ENCODE results near the gene SOX15. TPM values are rescaled to one million over a fixed set of nuclear protein-coding genes. Genes with fewer than 3 reads are reported as not detected.

The SOX15 gene
- total RNA-seq, 6 donors from 2014 or later, result 0.63 to 1.5 (median 0.71) TPM; not detected in 3

DNA sequence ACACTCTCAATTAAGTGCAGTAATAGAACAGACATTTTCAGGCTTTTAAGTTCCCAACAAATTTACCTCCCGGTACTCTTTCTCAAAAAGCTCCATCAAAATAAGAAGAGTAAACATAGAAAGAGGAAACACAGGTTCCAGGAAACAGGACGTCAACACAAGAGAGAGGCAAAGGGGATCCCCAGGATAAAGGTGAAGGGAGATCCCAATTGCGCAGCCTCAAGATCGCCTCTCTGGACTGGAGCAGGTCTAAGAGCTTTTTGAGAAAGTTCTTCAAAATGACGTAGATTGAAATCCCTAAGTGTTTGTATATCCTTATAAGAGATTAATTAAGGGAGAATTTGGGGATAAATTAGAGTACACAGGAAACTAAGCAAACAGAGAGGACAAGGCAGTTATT is 28.7 kb upstream of the SOX15 start:
- peak in 1 of 4 donors; percentile 39 for TF ChIP-seq EP300 (IDR thresholded peaks at IDR 0.05)
- no peak for TF ChIP-seq CTCF (IDR thresholded peaks at IDR 0.05)
- 50 to 58% methylated on average over 5 of the region's 5 CpGs for WGBS, 2 donors
- H3K4me1 ChIP-seq, result peaks cover 4 to 9% (median 6%) of the 10 kb centered on the region in 4 donors
- no peaks in the 10 kb centered on the region for H3K36me3 ChIP-seq
- H3K27me3 ChIP-seq, result no peaks in the 10 kb centered on the region
- ATAC-seq (ENCODE audit: low FRiP score in 2 of 2), result no peak
- no peak overlapping the region for H3K4me3 ChIP-seq
- H3K27ac ChIP-seq, result peak overlapping the region in 2 of 4 donors; percentile 30 to 44
- DNase-seq, result peak in 1 of 2 donors; percentile 71
- no peaks in the 10 kb centered on the region for H3K9me3 ChIP-seq

- no peaks in the 10 kb centered on the region for H3K27me3 ChIP-seq
- peaks cover 0 to 4% (median 0%) of the 10 kb centered on the region in 4 donors for H3K36me3 ChIP-seq
- ATAC-seq (ENCODE audit: low FRiP score in 2 of 2), result no peak
- peaks cover 22 to 35% (median 34%) of the 10 kb centered on the region in 4 donors for H3K4me1 ChIP-seq
- peak overlapping the region; percentile 14 to 95 (median 80) for H3K4me3 ChIP-seq
- 6 to 9% methylated on average over 22 to 28 of the region's 28 CpGs for WGBS, 2 donors
- peak overlapping the region; percentile 85 to 99 (median 89) for H3K27ac ChIP-seq
- no peaks in the 10 kb centered on the region for H3K9me3 ChIP-seq
- TF ChIP-seq EP300 (IDR thresholded peaks at IDR 0.05) (no peak), POLR2AphosphoS5 (IDR thresholded peaks at IDR 0.05) (no peak), CTCF (IDR thresholded peaks at IDR 0.05) (no peak), POLR2A (IDR thresholded peaks at IDR 0.05) (no peak)
- no peak for DNase-seq
Observed at GRCh38 chr17:7615265-7615747, 25.4 kb upstream of the SOX15 start.

GRCh38 chr17:7614425-7615264 is 24.8 kb upstream of the SOX15 start, which contains the start of gene FXR2:
Gene FXR2 (minus strand): TSS chr17:7614897. CDS start chr17:7614532, 365 bp downstream.
- no peaks in the 10 kb centered on the region for H3K9me3 ChIP-seq
- no peaks in the 10 kb centered on the region for H3K27me3 ChIP-seq
- 1% methylated on average over 48 to 52 of the region's 93 CpGs for WGBS, 2 donors
- peak within 1 kb of the TSS; percentile 85 to 99 (median 89) for H3K27ac ChIP-seq
- DNase-seq (peak; percentile 99 to 100), ATAC-seq (ENCODE audit: low FRiP score in 2 of 2) (peak; percentile 98 to 100)
- TF ChIP-seq POLR2A (IDR thresholded peaks at IDR 0.05) (peak in 3 of 4 donors; percentile 59 to 95 (median 82)), POLR2AphosphoS5 (IDR thresholded peaks at IDR 0.05) (peak; percentile 73 to 88), CTCF (IDR thresholded peaks at IDR 0.05) (peak; percentile 33 to 86 (median 80)), EP300 (IDR thresholded peaks at IDR 0.05) (no peak)
- peaks cover 0 to 4% (median 0%) of the 10 kb centered on the region in 4 donors for H3K36me3 ChIP-seq
- H3K4me3 ChIP-seq, result peak within 1 kb of the TSS; percentile 40 to 95 (median 80)
- H3K4me1 ChIP-seq, result peaks cover 22 to 35% (median 34%) of the 10 kb centered on the region in 4 donors

- DNase-seq (no peak), ATAC-seq (ENCODE audit: low FRiP score in 2 of 2) (no peak)
- peaks cover 0 to 4% (median under 1%) of the 10 kb centered on the region in 4 donors for H3K36me3 ChIP-seq
- no peaks in the 10 kb centered on the region for H3K27me3 ChIP-seq
- no peaks in the 10 kb centered on the region for H3K9me3 ChIP-seq
- peaks cover 24 to 35% (median 34%) of the 10 kb centered on the region in 4 donors for H3K4me1 ChIP-seq
- 9 to 17% methylated on average over 13 to 14 of the region's 20 CpGs for WGBS, 2 donors
- peak overlapping the region; percentile 40 to 95 (median 80) for H3K4me3 ChIP-seq
- peak overlapping the region; percentile 72 to 99 (median 89) for H3K27ac ChIP-seq
- TF ChIP-seq CTCF (IDR thresholded peaks at IDR 0.05), result no peak
- TF ChIP-seq POLR2AphosphoS5 (IDR thresholded peaks at IDR 0.05), result no peak
- no peak for TF ChIP-seq EP300 (IDR thresholded peaks at IDR 0.05)
- no peak for TF ChIP-seq POLR2A (IDR thresholded peaks at IDR 0.05)
Observed at GRCh38 chr17:7613769-7614424, 24.0 kb upstream of the SOX15 start.

Data from upper lobe of left lung (tissue), 6 donors.